HepG2 (cell line): ENCODE results near the gene LAMA5. TPM values are rescaled to one million over a fixed set of nuclear protein-coding genes. Genes with fewer than 3 reads are reported as not detected.

Source experiments
- ARNTL ChIP-seq: sonication (generic); formaldehyde crosslinking; IDR thresholded peaks from 2 replicates; pipeline ENCODE4 v1.4.0; 2020; ENCODE audit warnings: mild to moderate bottlenecking, missing genetic modification reagents
- BATF2 ChIP-seq: sonication (generic); formaldehyde crosslinking; IDR thresholded peaks from 2 replicates; pipeline ENCODE4 v1.8.0; 2022; ENCODE audit warnings: mild to moderate bottlenecking, missing genetic modification reagents, moderate library complexity
- BCL6 ChIP-seq: IDR thresholded peaks from 2 replicates; pipeline ENCODE4 v1.6.1; 2016; ENCODE audit warnings: missing genetic modification reagents, missing compliant biosample characterization
- CEBPG ChIP-seq: IDR thresholded peaks from 2 replicates; pipeline ENCODE4 v1.6.1; 2016
- FOSL1 ChIP-seq: sonication (generic); formaldehyde crosslinking; IDR thresholded peaks from 2 replicates; pipeline ENCODE4 v1.9.0; 2021; ENCODE audit warnings: missing genetic modification reagents, borderline replicate concordance
- GTF2F1 ChIP-seq: fragments of 150-350 bp; IDR thresholded peaks from 2 replicates; pipeline ENCODE4 v1.6.1; 2014; ENCODE audit warnings: low read length
- HMGA1 ChIP-seq: sonication (generic); formaldehyde crosslinking; conservative IDR thresholded peaks from 2 replicates; pipeline ENCODE4 v1.4.0; 2020; ENCODE audit warnings: missing genetic modification reagents
- KAT8 ChIP-seq: IDR thresholded peaks from 2 replicates; pipeline ENCODE4 v1.6.1; 2016; ENCODE audit warnings: missing genetic modification reagents, missing compliant biosample characterization
- POLR2A ChIP-seq, 2 experiments: IDR thresholded peaks; 2 replicates each; pipeline ENCODE4 v1.6.1; 2011; ENCODE audit warnings: low read depth in 2 of 2, low read length in 2 of 2, mild to moderate bottlenecking in 1 of 2, moderate library complexity in 1 of 2; ENCODE audit not compliant: insufficient read depth in 1 of 2
- PRDM4 ChIP-seq: sonication (generic); formaldehyde crosslinking; IDR thresholded peaks from 2 replicates; pipeline ENCODE4 v1.9.0; 2021; ENCODE audit warnings: missing genetic modification reagents, borderline replicate concordance
- SIN3A ChIP-seq: IDR thresholded peaks from 2 replicates; pipeline ENCODE4 v1.6.1; 2011; ENCODE audit warnings: low read depth, mild to moderate bottlenecking, control low read depth, low read length, borderline replicate concordance
- SMC3 ChIP-seq: IDR thresholded peaks from 2 replicates; pipeline ENCODE4 v1.6.1; 2011; ENCODE audit warnings: low read length, improper control_type of control experiment
- ZBTB46 ChIP-seq: sonication (generic); formaldehyde crosslinking; IDR thresholded peaks from 2 replicates; pipeline ENCODE4 v1.4.0; 2020; ENCODE audit warnings: mild to moderate bottlenecking, missing genetic modification reagents, borderline replicate concordance
- ZBTB7A ChIP-seq: sonication (generic); formaldehyde crosslinking; IDR thresholded peaks from 2 replicates; pipeline ENCODE4 v1.8.0; 2022; ENCODE audit warnings: mild to moderate bottlenecking, missing genetic modification reagents
- ZNF333 ChIP-seq: sonication (generic); formaldehyde crosslinking; IDR thresholded peaks from 2 replicates; pipeline ENCODE4 v1.4.0; 2020; ENCODE audit warnings: mild to moderate bottlenecking, missing genetic modification reagents, borderline replicate concordance
- ZNF672 ChIP-seq: sonication (generic); formaldehyde crosslinking; IDR thresholded peaks from 2 replicates; pipeline ENCODE4 v1.8.1; 2022; ENCODE audit warnings: missing genetic modification reagents
- ZNF784 ChIP-seq: sonication (generic); formaldehyde crosslinking; IDR thresholded peaks from 2 replicates; pipeline ENCODE4 v1.5.1; 2020; ENCODE audit warnings: missing genetic modification reagents, mild to moderate bottlenecking, borderline replicate concordance
- ZSCAN12 ChIP-seq: sonication (generic); formaldehyde crosslinking; IDR thresholded peaks from 2 replicates; pipeline ENCODE4 v1.9.0; 2021; ENCODE audit warnings: mild to moderate bottlenecking, missing genetic modification reagents
- polyA plus RNA-seq, 8 experiments: library from polyadenylated mRNA; depleted of rRNA in 3 of 8; stranded (reverse) in 7 of 8; unstranded in 1 of 8; fragments of >200 nt; fragmentation: Illumina TruSeq in 4 of 8; extraction: Trizol in 4 of 8; gene quantifications; 2 replicates each; pipeline versions ENCODE4 v1.2.1 to v1.2.3, GENCODE V29; 2011 to 2016; ENCODE audit warnings: low read depth in 4 of 8, missing spikeins in 1 of 8, mixed read lengths in 1 of 8; ENCODE audit not compliant: insufficient read depth in 1 of 8
- total RNA-seq, 5 experiments: library from RNA; depleted of rRNA; stranded (reverse); fragments of >200 nt; fragmentation: Illumina TruSeq; extraction: Trizol; gene quantifications; 2 replicates each; pipeline ENCODE4 v1.2.3, GENCODE V29; 2016; ENCODE audit warnings: low read depth in 1 of 5

The LAMA5 gene
- total and polyA plus RNA-seq, 2 of the 13 experiments (the other 11 are each of a cell fraction or from before 2014, with no cell fraction given): 21.0 to 44.7 TPM

GRCh38 chr20:62301773-62302340 is 65.3 kb downstream of the LAMA5 start (continued):
- TF ChIP-seq FOSL1 (CRISPR knock-in tag) (peak; percentile 47; the same call in 1 of the 2 replicates), PRDM4 (CRISPR knock-in tag) (peak; percentile 76; the same call in 1 of the 2 replicates), POLR2A (IDR thresholded peaks at IDR 0.05; ENCODE audit: insufficient read depth in 1 of 2, low read depth in 2 of 2, low read length in 2 of 2) (peak; percentile 51 to 68; a peak in 3 of 4 replicates), ZSCAN12 (CRISPR knock-in tag) (peak; percentile 41; the same call in 1 of the 2 replicates), ZBTB7A (peak; percentile 98), SMC3 (peak; percentile 88), BCL6 (peak; percentile 81), ZNF784 (peak; percentile 68; the same call in 1 of the 2 replicates), HMGA1 (no peak), ARNTL (CRISPR knock-in tag) (peak; percentile 84; the same call in 1 of the 2 replicates), CEBPG (CRISPR knock-in tag) (peak; percentile 97), ZNF672 (CRISPR knock-in tag) (no peak), KAT8 (peak; percentile 82), BATF2 (no peak), ZNF333 (CRISPR knock-in tag) (no peak), ZBTB46 (CRISPR knock-in tag) (0 out of 2 replicates have a peak, but pooled peaks have one; percentile 72), GTF2F1 (peak; percentile 68; the same call in 1 of the 2 replicates), SIN3A (peak; percentile 92)
